Measurements from ENCODE around the gene PYGO1.
A peak's percentile ranks its signal among the peaks of the same experiment; 100 is the strongest.
"Not testable (repeated sequence)": the region's sequence is repeated elsewhere in the genome, so short reads cannot be mapped to it uniquely, and the experiment has no call there.

Gene PYGO1

DNA sequence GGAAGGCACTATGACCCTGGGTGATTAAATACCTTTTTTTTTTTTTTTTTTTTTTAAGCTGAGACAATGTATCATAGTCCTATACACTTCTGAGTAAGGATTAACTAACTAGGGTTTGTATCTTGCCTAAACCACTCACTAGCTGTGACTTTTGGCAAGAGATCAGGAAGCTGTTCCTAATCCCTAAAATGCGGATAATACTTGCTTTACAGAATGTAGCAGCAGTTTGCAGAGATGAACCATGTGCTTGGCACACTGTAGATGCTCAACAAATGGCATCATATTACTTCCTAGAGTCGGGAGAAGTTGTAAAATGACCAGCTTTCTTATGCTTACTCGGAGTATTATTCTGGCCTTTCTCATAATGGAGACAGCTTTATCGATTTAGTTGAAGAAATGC, 25.6 kb upstream of the PYGO1 start:
- Histone ChIP-seq H3K9me3 (ENCODE audit: control insufficient read depth in 5 of 5, low read length in 5 of 5) (no peaks in the 10 kb centered on the region), H3K36me3 (ENCODE audit: control insufficient read depth in 5 of 5, insufficient read depth in 5 of 5, low read length in 5 of 5) (no peaks in the 10 kb centered on the region), H3K27me3 (ENCODE audit: control insufficient read depth in 5 of 5, insufficient read depth in 4 of 5, low read length in 5 of 5) (no peaks in the 10 kb centered on the region), H3K4me1 (ENCODE audit: control insufficient read depth in 5 of 5, insufficient read depth in 5 of 5, low read length in 5 of 5) (no peaks in the 10 kb centered on the region), H3K27ac (ENCODE audit: low read depth, low read length) (no peak overlapping the region), H3K9ac (ENCODE audit: low read length in 5 of 5) (no peak overlapping the region), H3K4me3 (ENCODE audit: low read depth in 1 of 5, low read length in 5 of 5) (no peak overlapping the region)

DNA sequence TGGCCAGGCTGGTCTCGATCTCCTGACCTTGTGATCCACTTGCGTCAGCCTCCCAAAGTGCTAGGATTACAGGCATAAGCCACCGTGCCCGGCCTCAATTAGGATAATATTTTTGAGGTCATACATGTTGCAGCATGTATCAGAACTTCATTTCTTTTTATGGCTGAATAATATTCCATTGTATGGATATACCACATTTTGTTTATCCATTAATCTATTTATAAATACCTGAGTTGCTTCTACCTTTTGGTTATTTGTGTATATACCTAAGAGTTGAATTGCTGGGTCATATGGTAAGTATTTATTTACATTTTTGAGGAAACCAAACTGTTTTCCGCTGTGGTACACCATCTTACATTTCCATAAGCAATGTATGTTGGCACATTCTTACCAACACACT, 18.1 kb upstream of the PYGO1 start:
- no peak overlapping the region for H3K9ac ChIP-seq (ENCODE audit: low read length in 5 of 5)
- no peak overlapping the region for H3K27ac ChIP-seq (ENCODE audit: low read depth, low read length)
- peaks cover 0 to 7% (median 0%) of the 10 kb centered on the region in 5 donors for H3K9me3 ChIP-seq (ENCODE audit: control insufficient read depth in 5 of 5, low read length in 5 of 5)
- no peaks in the 10 kb centered on the region for H3K27me3 ChIP-seq (ENCODE audit: control insufficient read depth in 5 of 5, insufficient read depth in 4 of 5, low read length in 5 of 5)
- no peak overlapping the region for H3K4me3 ChIP-seq (ENCODE audit: low read depth in 1 of 5, low read length in 5 of 5)
- H3K4me1 ChIP-seq (ENCODE audit: control insufficient read depth in 5 of 5, insufficient read depth in 5 of 5, low read length in 5 of 5) = no peaks in the 10 kb centered on the region
- no peaks in the 10 kb centered on the region for H3K36me3 ChIP-seq (ENCODE audit: control insufficient read depth in 5 of 5, insufficient read depth in 5 of 5, low read length in 5 of 5)

DNA sequence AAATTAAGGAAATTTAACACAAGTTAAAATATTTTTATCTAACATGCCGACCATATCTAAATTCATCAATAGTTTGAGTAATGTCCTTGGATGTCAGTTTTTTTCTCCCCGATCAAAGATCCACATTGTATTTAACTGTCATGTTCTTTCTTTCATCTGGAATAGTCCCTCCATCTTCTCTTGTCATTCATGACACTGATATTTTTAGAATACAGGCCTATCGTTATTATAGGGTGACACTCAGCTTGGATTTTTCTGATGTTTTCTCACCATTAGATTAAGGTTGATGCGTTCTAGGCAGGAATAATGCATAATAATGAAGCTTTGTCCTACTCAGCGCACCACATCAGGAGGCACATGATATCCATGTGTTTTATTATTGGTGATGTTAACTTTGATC, 13.2 kb upstream of the PYGO1 start:
- Histone ChIP-seq H3K27ac (ENCODE audit: low read depth, low read length) (no peak overlapping the region), H3K27me3 (ENCODE audit: control insufficient read depth in 5 of 5, insufficient read depth in 4 of 5, low read length in 5 of 5) (no peaks in the 10 kb centered on the region), H3K9ac (ENCODE audit: low read length in 5 of 5) (no peak overlapping the region), H3K4me1 (ENCODE audit: control insufficient read depth in 5 of 5, insufficient read depth in 5 of 5, low read length in 5 of 5) (no peaks in the 10 kb centered on the region), H3K4me3 (ENCODE audit: low read depth in 1 of 5, low read length in 5 of 5) (no peak overlapping the region), H3K9me3 (ENCODE audit: control insufficient read depth in 5 of 5, low read length in 5 of 5) (peaks cover 0 to 2% (median 0%) of the 10 kb centered on the region in 5 donors), H3K36me3 (ENCODE audit: control insufficient read depth in 5 of 5, insufficient read depth in 5 of 5, low read length in 5 of 5) (no peaks in the 10 kb centered on the region)

DNA sequence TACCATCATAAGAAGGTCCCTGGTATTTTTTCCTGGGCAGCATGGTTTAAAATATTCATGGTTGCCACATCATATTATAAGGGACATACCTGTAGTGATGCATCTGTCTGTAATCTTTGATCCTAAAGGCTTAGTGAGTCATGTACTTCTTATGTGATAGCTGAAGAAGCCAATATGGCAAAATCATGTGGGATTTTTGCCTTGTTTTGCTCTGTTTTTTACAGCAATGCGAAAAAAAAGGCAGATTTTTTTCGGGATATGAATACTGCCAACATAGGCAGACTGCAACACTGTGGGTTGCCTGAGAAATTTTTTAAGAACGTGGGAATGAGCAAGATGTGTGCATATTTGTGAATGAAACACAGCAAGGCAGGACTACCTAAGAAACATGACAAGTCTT, 11.3 kb upstream of the PYGO1 start:
- H3K4me1 ChIP-seq (ENCODE audit: control insufficient read depth in 5 of 5, insufficient read depth in 5 of 5, low read length in 5 of 5) = no peaks in the 10 kb centered on the region
- no peaks in the 10 kb centered on the region for H3K36me3 ChIP-seq (ENCODE audit: control insufficient read depth in 5 of 5, insufficient read depth in 5 of 5, low read length in 5 of 5)
- no peak overlapping the region for H3K4me3 ChIP-seq (ENCODE audit: low read depth in 1 of 5, low read length in 5 of 5)
- H3K9me3 ChIP-seq (ENCODE audit: control insufficient read depth in 5 of 5, low read length in 5 of 5) = no peaks in the 10 kb centered on the region
- no peak overlapping the region for H3K27ac ChIP-seq (ENCODE audit: low read depth, low read length)
- no peaks in the 10 kb centered on the region for H3K27me3 ChIP-seq (ENCODE audit: control insufficient read depth in 5 of 5, insufficient read depth in 4 of 5, low read length in 5 of 5)
- no peak overlapping the region for H3K9ac ChIP-seq (ENCODE audit: low read length in 5 of 5)

DNA sequence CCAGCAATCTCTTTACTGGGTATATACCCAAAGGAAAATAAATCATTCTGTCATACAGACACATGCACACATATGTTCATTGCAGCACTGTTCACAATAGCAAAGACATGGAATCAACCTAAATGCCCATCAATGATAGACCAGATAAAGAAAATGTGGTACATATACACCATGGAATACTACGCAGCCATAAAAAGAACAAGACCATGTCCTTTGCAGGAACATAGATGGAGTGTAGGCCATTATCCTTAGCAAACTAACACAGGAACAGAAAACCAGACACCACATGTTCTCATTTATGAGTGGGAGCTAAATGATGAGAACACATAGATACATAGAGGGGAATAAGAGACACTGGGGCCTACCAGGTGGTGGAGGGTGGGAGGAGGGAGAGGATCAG, 4.9 kb upstream of the PYGO1 start:
- H3K27me3 ChIP-seq (ENCODE audit: control insufficient read depth in 5 of 5, insufficient read depth in 4 of 5, low read length in 5 of 5); H3K36me3 ChIP-seq (ENCODE audit: control insufficient read depth in 5 of 5, insufficient read depth in 5 of 5, low read length in 5 of 5); H3K9ac ChIP-seq (ENCODE audit: low read length in 5 of 5); H3K4me1 ChIP-seq (ENCODE audit: control insufficient read depth in 5 of 5, insufficient read depth in 5 of 5, low read length in 5 of 5); H3K9me3 ChIP-seq (ENCODE audit: control insufficient read depth in 5 of 5, low read length in 5 of 5); H3K27ac ChIP-seq (ENCODE audit: low read depth, low read length); H3K4me3 ChIP-seq (ENCODE audit: low read depth in 1 of 5, low read length in 5 of 5): not testable (repeated sequence)

DNA sequence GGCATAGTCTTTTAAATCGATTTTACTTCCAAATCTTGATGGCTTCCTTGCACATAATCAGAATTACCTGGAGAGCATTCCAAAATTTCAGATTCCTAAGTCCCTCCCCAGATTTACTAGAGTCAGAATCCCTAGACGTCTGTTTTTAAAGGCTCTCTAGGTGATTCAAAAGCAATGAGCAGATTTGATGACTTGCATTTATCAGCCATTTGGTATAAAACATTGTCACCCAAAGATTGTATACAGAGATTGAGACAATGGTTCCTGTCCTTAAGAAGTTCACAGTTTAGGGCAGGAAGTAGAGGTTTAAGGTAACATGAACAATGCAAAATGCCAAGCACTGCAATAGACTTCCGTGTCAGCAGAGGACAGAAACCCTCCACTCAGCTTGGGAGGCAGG, 2.6 kb upstream of the PYGO1 start:
- Histone ChIP-seq H3K27ac (ENCODE audit: low read depth, low read length) (no peak overlapping the region), H3K36me3 (ENCODE audit: control insufficient read depth in 5 of 5, insufficient read depth in 5 of 5, low read length in 5 of 5) (no peaks in the 10 kb centered on the region), H3K4me3 (ENCODE audit: low read depth in 1 of 5, low read length in 5 of 5) (no peak overlapping the region), H3K9me3 (ENCODE audit: control insufficient read depth in 5 of 5, low read length in 5 of 5) (no peaks in the 10 kb centered on the region), H3K27me3 (ENCODE audit: control insufficient read depth in 5 of 5, insufficient read depth in 4 of 5, low read length in 5 of 5) (peaks cover 0 to 8% (median 3%) of the 10 kb centered on the region in 5 donors), H3K9ac (ENCODE audit: low read length in 5 of 5) (no peak overlapping the region), H3K4me1 (ENCODE audit: control insufficient read depth in 5 of 5, insufficient read depth in 5 of 5, low read length in 5 of 5) (peaks cover 0 to 21% (median 2%) of the 10 kb centered on the region in 5 donors)

DNA sequence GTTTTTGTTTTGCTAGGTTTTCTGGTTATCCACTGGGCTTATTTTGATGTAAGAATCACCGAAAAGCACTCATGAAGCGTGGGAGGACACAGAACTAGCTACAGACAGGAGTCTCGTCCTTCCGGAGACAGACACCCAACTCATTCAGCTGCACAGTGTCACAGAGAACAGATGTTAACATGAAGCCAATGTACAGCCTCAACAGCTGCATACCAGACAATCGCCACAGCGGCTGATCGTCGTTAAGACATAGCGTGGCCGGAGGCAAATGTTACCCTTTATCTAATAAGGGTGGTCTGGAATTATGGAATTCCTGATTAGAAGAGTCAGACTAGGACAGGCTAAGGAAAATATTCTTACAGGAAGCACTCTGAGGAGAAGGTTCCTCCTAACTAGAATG, 1.1 kb upstream of the PYGO1 start:
- Histone ChIP-seq H3K27ac (ENCODE audit: low read depth, low read length) (no peak overlapping the region), H3K27me3 (ENCODE audit: control insufficient read depth in 5 of 5, insufficient read depth in 4 of 5, low read length in 5 of 5) (peaks cover 0 to 10% (median 3%) of the 10 kb centered on the region in 5 donors), H3K9me3 (ENCODE audit: control insufficient read depth in 5 of 5, low read length in 5 of 5) (no peaks in the 10 kb centered on the region), H3K9ac (ENCODE audit: low read length in 5 of 5) (peak overlapping the region in 1 of 5 donors; percentile 81), H3K4me3 (ENCODE audit: low read depth in 1 of 5, low read length in 5 of 5) (peak overlapping the region in 2 of 5 donors; percentile 53 to 71), H3K4me1 (ENCODE audit: control insufficient read depth in 5 of 5, insufficient read depth in 5 of 5, low read length in 5 of 5) (peaks cover 0 to 21% (median 2%) of the 10 kb centered on the region in 5 donors), H3K36me3 (ENCODE audit: control insufficient read depth in 5 of 5, insufficient read depth in 5 of 5, low read length in 5 of 5) (no peaks in the 10 kb centered on the region)

DNA sequence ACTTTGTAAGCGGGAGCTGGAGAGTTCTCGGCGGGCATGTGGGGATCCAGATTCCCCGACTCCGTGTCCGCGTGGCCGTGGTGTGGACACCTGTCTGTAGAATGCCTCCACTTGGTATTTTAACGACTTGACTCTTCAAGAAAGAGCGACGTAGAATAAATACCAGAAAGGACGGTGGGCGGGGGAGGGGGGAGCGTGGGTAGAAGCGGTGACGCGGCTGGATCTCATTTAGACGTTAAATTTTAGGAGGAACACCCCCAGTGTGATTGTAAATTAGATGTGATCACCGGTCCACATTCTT, 620 bp upstream of the PYGO1 start:
- H3K4me3 ChIP-seq (ENCODE audit: low read depth in 1 of 5, low read length in 5 of 5) = peak overlapping the region; percentile 53 to 75 (median 71)
- H3K27me3 ChIP-seq (ENCODE audit: control insufficient read depth in 5 of 5, insufficient read depth in 4 of 5, low read length in 5 of 5) = peaks cover 0 to 10% (median 3%) of the 10 kb centered on the region in 5 donors
- peak overlapping the region; percentile 37 for H3K27ac ChIP-seq (ENCODE audit: low read depth, low read length)
- no peaks in the 10 kb centered on the region for H3K9me3 ChIP-seq (ENCODE audit: control insufficient read depth in 5 of 5, low read length in 5 of 5)
- no peaks in the 10 kb centered on the region for H3K36me3 ChIP-seq (ENCODE audit: control insufficient read depth in 5 of 5, insufficient read depth in 5 of 5, low read length in 5 of 5)
- H3K9ac ChIP-seq (ENCODE audit: low read length in 5 of 5) = peak overlapping the region in 3 of 5 donors; percentile 47 to 81 (median 57)
- H3K4me1 ChIP-seq (ENCODE audit: control insufficient read depth in 5 of 5, insufficient read depth in 5 of 5, low read length in 5 of 5) = peaks cover 0 to 21% (median 2%) of the 10 kb centered on the region in 5 donors

DNA sequence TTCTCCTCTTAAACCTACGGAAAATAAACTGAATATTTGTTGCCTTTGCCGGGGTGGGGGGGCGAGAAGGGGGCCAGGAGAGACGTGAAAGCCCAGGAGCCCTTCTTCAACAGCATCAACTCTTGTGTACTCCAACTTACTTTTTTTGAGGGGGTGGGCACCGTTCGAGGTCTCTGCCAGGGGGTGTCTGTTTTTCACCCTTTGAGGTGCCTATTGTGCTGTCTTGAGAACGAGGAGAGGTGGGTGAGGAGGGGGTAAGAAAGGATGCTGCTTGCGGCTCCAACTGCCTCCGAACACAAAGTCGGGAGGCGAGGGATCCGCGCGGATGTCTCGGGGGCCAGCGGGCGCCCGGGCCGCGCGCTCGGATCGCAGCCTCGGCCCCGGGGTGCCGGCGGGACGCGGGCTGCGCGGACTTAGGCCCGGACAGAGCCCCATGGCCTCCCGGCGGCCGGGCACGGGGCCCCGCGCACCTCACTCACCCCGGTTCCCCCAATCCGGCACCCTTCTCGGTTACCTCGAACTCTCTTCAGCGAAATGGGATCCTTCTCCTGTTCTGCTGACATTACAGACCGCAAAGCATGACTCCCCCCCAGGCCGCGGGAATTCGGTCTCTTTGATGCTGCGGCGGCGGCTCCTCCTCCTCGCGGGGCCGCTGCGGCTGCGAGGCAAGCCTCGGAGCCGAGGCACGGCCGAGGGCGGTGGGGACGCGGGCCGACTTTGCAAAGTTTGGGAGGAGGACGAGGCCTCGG, 650 bp downstream of the PYGO1 start:
- Histone ChIP-seq H3K9ac (ENCODE audit: low read length in 5 of 5) (peak overlapping the region in 4 of 5 donors; percentile 0 to 66 (median 62)), H3K27me3 (ENCODE audit: control insufficient read depth in 5 of 5, insufficient read depth in 4 of 5, low read length in 5 of 5) (peaks cover 0 to 10% (median 3%) of the 10 kb centered on the region in 5 donors), H3K4me3 (ENCODE audit: low read depth in 1 of 5, low read length in 5 of 5) (peak overlapping the region; percentile 65 to 77 (median 72)), H3K27ac (ENCODE audit: low read depth, low read length) (no peak overlapping the region), H3K9me3 (ENCODE audit: control insufficient read depth in 5 of 5, low read length in 5 of 5) (no peaks in the 10 kb centered on the region), H3K36me3 (ENCODE audit: control insufficient read depth in 5 of 5, insufficient read depth in 5 of 5, low read length in 5 of 5) (no peaks in the 10 kb centered on the region), H3K4me1 (ENCODE audit: control insufficient read depth in 5 of 5, insufficient read depth in 5 of 5, low read length in 5 of 5) (peaks cover 0 to 21% (median 2%) of the 10 kb centered on the region in 5 donors)

DNA sequence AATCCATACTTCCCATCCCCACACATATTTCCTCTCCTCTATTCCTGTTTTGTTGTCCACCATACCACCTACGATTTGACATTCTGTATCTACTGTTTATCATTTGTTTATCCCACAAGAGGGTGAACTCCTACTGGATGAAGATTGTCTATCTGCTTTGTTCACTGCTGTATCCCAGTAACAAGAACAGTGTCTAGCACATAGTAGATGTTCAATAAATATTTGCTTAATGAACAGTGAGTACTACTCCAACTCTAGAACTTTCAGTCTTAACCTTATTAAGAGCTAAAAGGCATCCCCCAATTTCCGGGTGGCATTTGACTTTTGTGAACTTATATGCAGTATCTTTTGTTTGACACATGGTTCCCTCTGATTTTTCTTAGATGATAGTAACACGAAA, 1.3 kb downstream of the PYGO1 start:
- H3K4me1 ChIP-seq (ENCODE audit: control insufficient read depth in 5 of 5, insufficient read depth in 5 of 5, low read length in 5 of 5) = peaks cover 0 to 21% (median 2%) of the 10 kb centered on the region in 5 donors
- peak overlapping the region in 4 of 5 donors; percentile 69 to 77 (median 74) for H3K4me3 ChIP-seq (ENCODE audit: low read depth in 1 of 5, low read length in 5 of 5)
- no peak overlapping the region for H3K27ac ChIP-seq (ENCODE audit: low read depth, low read length)
- no peak overlapping the region for H3K9ac ChIP-seq (ENCODE audit: low read length in 5 of 5)
- no peaks in the 10 kb centered on the region for H3K36me3 ChIP-seq (ENCODE audit: control insufficient read depth in 5 of 5, insufficient read depth in 5 of 5, low read length in 5 of 5)
- no peaks in the 10 kb centered on the region for H3K9me3 ChIP-seq (ENCODE audit: control insufficient read depth in 5 of 5, low read length in 5 of 5)
- peaks cover 0 to 10% (median 3%) of the 10 kb centered on the region in 5 donors for H3K27me3 ChIP-seq (ENCODE audit: control insufficient read depth in 5 of 5, insufficient read depth in 4 of 5, low read length in 5 of 5)
